Peyer's patch (tissue), 4 donors: ENCODE results near the gene DGCR8. TPM values are rescaled to one million over a fixed set of nuclear protein-coding genes. Genes with fewer than 3 reads are reported as not detected.

Experiments used
- DNase-seq, 3 donors: peaks; one replicate each; pipeline ENCODE4 v3.0.0-alpha.2; 2017 to 2019
- H3K27ac ChIP-seq, 4 donors: fragments of 200-600 bp; sonication (generic); one replicate each; pipeline ENCODE4 v1.5.1; 2016 to 2019
- H3K27me3 ChIP-seq, 2 donors: fragments of 200-600 bp; sonication (generic); one replicate each; pipeline ENCODE4 v1.5.1; 2019
- H3K36me3 ChIP-seq, 3 donors: fragments of 200-600 bp; sonication (generic); one replicate each; pipeline ENCODE4 v1.5.1; 2016 to 2019
- H3K4me1 ChIP-seq, 4 donors: fragments of 200-600 bp; sonication (generic); one replicate each; pipeline ENCODE4 v1.5.1; 2016 to 2019
- H3K4me3 ChIP-seq, 4 donors: fragments of 200-600 bp; sonication (generic); 1 replicate in 3 of 4; 2 replicates in 1 of 4; pipeline ENCODE4 v1.5.1; 2016 to 2019; ENCODE audit warnings: mild to moderate bottlenecking in 1 of 4
- H3K9me3 ChIP-seq, 4 donors: fragments of 200-600 bp; sonication (generic); one replicate each; pipeline ENCODE4 v1.5.1; 2016 to 2019; ENCODE audit warnings: mild to moderate bottlenecking in 1 of 4
- CTCF ChIP-seq, 6 experiments: fragments of 450-650 bp in 4 of 6; fragments of 200-600 bp in 2 of 6; sonication (generic) in 1 of 6; IDR thresholded peaks; one replicate each; pipeline ENCODE4 v1.5.1; 2017 to 2019; ENCODE audit warnings: antibody characterized with exemption in 6 of 6, mild to moderate bottlenecking in 3 of 6, moderate library complexity in 1 of 6
- POLR2A ChIP-seq, 2 donors: fragments of 450-650 bp; IDR thresholded peaks; one replicate each; pipeline ENCODE4 v1.5.1; 2017; ENCODE audit warnings: antibody characterized with exemption in 2 of 2, mild to moderate bottlenecking in 2 of 2, moderate library complexity in 2 of 2
- total RNA-seq, 4 donors: library from RNA; depleted of rRNA; stranded (reverse); fragments of >200 nt; gene quantifications; one replicate each; pipeline ENCODE4 v1.1.0, GENCODE V29; 2016

DGCR8 gene
- total RNA-seq, 4 donors from 2014 or later, result 40.6 to 138 (median 64.9) TPM

- Histone ChIP-seq H3K9me3 (no peaks in the 10 kb centered on the region), H3K4me1 (peaks cover 0 to 7% (median 0%) of the 10 kb centered on the region in 4 donors), H3K27me3 (no peaks in the 10 kb centered on the region), H3K36me3 (peaks cover 0 to 88% (median 0%) of the 10 kb centered on the region in 3 donors), H3K27ac (no peak overlapping the region), H3K4me3 (no peak overlapping the region)
- DNase-seq, result no peak
- no peak for TF ChIP-seq POLR2A (IDR thresholded peaks at IDR 0.05)
- no peak for TF ChIP-seq CTCF (IDR thresholded peaks at IDR 0.05)
These were observed 9.4 kb downstream of the DGCR8 start for GRCh38 chr22:20089226-20089976.

GRCh38 chr22:20089977-20090729 is 10.1 kb downstream of the DGCR8 start:
- H3K36me3 ChIP-seq, result peaks cover 0 to 96% (median 0%) of the 10 kb centered on the region in 3 donors
- no peaks in the 10 kb centered on the region for H3K9me3 ChIP-seq
- no peak for DNase-seq
- H3K27ac ChIP-seq, result no peak overlapping the region
- H3K4me1 ChIP-seq, result no peaks in the 10 kb centered on the region
- no peak overlapping the region for H3K4me3 ChIP-seq
- no peaks in the 10 kb centered on the region for H3K27me3 ChIP-seq
- TF ChIP-seq CTCF (IDR thresholded peaks at IDR 0.05), result no peak
- no peak for TF ChIP-seq POLR2A (IDR thresholded peaks at IDR 0.05)

- H3K27me3 ChIP-seq, result no peaks in the 10 kb centered on the region
- peaks cover 0 to 99% (median 0%) of the 10 kb centered on the region in 3 donors for H3K36me3 ChIP-seq
- DNase-seq, result no peak
- H3K9me3 ChIP-seq, result no peaks in the 10 kb centered on the region
- TF ChIP-seq CTCF (IDR thresholded peaks at IDR 0.05) (no peak), POLR2A (IDR thresholded peaks at IDR 0.05) (no peak)
- H3K4me1 ChIP-seq, result no peaks in the 10 kb centered on the region
- H3K27ac ChIP-seq, result no peak overlapping the region
- H3K4me3 ChIP-seq, result no peak overlapping the region
These were observed 10.7 kb downstream of the DGCR8 start for GRCh38 chr22:20090730-20091240.

- H3K36me3 ChIP-seq, result peaks cover 0 to 100% (median 0%) of the 10 kb centered on the region in 3 donors
- no peak for DNase-seq
- H3K27ac ChIP-seq, result no peak overlapping the region
- H3K4me1 ChIP-seq, result no peaks in the 10 kb centered on the region
- no peaks in the 10 kb centered on the region for H3K27me3 ChIP-seq
- no peak overlapping the region for H3K4me3 ChIP-seq
- no peaks in the 10 kb centered on the region for H3K9me3 ChIP-seq
- TF ChIP-seq CTCF (IDR thresholded peaks at IDR 0.05) (no peak), POLR2A (IDR thresholded peaks at IDR 0.05) (no peak)
These were observed 11.8 kb downstream of the DGCR8 start for GRCh38 chr22:20091690-20092476.

- H3K36me3 ChIP-seq, result peaks cover 0 to 100% (median 0%) of the 10 kb centered on the region in 3 donors
- H3K27me3 ChIP-seq, result no peaks in the 10 kb centered on the region
- H3K9me3 ChIP-seq, result no peaks in the 10 kb centered on the region
- no peaks in the 10 kb centered on the region for H3K4me1 ChIP-seq
- no peak for TF ChIP-seq POLR2A (IDR thresholded peaks at IDR 0.05)
- no peak for TF ChIP-seq CTCF (IDR thresholded peaks at IDR 0.05)
- no peak overlapping the region for H3K27ac ChIP-seq
- DNase-seq, result no peak
- no peak overlapping the region for H3K4me3 ChIP-seq
These were observed 12.4 kb downstream of the DGCR8 start for GRCh38 chr22:20092477-20092854.
